Left forelimb (tissue), 1 donor: ENCODE data around the gene ZBTB7B.
"Not testable (repeated sequence)": the region's sequence is repeated elsewhere in the genome, so short reads cannot be mapped to it uniquely, and the experiment has no call there.

ENCODE experiments used
- DNase-seq: peaks from one replicate; pipeline ENCODE4 v3.0.0-alpha.2; 2018; ENCODE audit warnings: low spot score

The ZBTB7B gene

GRCh38 chr1:154988058-154988954 is 14.3 kb upstream of the ZBTB7B start:
- DNase-seq, result no peak

GRCh38 chr1:154989195-154989860 is 13.3 kb upstream of the ZBTB7B start:
- no peak for DNase-seq

GRCh38 chr1:154990276-154990675 is 12.3 kb upstream of the ZBTB7B start:
- no peak for DNase-seq

- no peak for DNase-seq
Observed at GRCh38 chr1:154992721-154993571, 9.7 kb upstream of the ZBTB7B start.

- no peak for DNase-seq
Observed at GRCh38 chr1:154993572-154994268, 8.9 kb upstream of the ZBTB7B start, which contains the start of gene LENEP. LENEP (plus strand) TSS chr1:154993586; CDS start chr1:154993608, 22 bp downstream.

GRCh38 chr1:154994269-154994587 is 8.4 kb upstream of the ZBTB7B start:
- no peak for DNase-seq

GRCh38 chr1:154994591-154994990 is 8.0 kb upstream of the ZBTB7B start:
- DNase-seq, result no peak

GRCh38 chr1:154995301-154995983 is 7.2 kb upstream of the ZBTB7B start:
- DNase-seq, result not testable (repeated sequence)

- no peak for DNase-seq
Observed at GRCh38 chr1:154996966-154997701, 5.5 kb upstream of the ZBTB7B start.

GRCh38 chr1:154998201-154998780 is 4.3 kb upstream of the ZBTB7B start:
- no peak for DNase-seq

- DNase-seq, result peak; percentile 84
Observed at GRCh38 chr1:154998818-154999570, 3.6 kb upstream of the ZBTB7B start.

- no peak for DNase-seq
Observed at GRCh38 chr1:154999571-155000410, 2.8 kb upstream of the ZBTB7B start.

GRCh38 chr1:155000411-155000725 is 2.2 kb upstream of the ZBTB7B start:
- DNase-seq, result no peak

GRCh38 chr1:155000726-155001424 is 1.7 kb upstream of the ZBTB7B start:
- DNase-seq, result peak; percentile 93

GRCh38 chr1:155001425-155001674 is 1.3 kb upstream of the ZBTB7B start:
- DNase-seq, result no peak

GRCh38 chr1:155001675-155002463 is 733 bp upstream of the ZBTB7B start:
- peak; percentile 99 for DNase-seq

- DNase-seq, result peak; percentile 71
Observed at GRCh38 chr1:155003227-155003765, 694 bp downstream of the ZBTB7B start.
